AG09319 (cell line): ENCODE data around the gene RTN4RL1.

Source experiments
- DNase-seq: peaks from one replicate; pipeline ENCODE4 v3.0.0-alpha.2; 2010; ENCODE audit warnings: low read depth; ENCODE audit errors: extremely low read depth
- CTCF ChIP-seq: IDR thresholded peaks from 2 replicates; pipeline ENCODE4 v1.5.1; 2011; ENCODE audit warnings: low read depth, mild to moderate bottlenecking, inconsistent platforms, low read length, moderate library complexity

Gene RTN4RL1

DNA sequence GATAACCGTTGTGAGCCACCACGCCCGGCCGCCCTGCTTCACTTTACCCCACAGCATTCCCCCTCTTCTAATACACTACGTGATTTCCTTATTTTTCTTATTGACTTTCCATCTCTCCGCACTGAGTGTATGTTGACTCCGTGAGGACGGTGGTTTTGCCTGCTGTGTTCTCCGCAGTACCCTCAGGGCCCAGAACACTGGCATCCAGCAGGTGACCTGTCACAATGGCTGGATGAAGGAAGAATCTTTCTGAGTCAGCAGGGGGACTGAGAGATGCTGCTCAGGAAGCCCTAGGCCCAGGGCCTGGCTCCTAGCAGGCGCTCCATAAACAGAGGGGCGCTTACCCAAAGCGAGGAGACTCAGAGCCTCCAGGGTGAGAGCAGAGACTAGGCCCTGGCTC is 79.5 kb downstream of the RTN4RL1 start:
- DNase-seq = no peak
- TF ChIP-seq CTCF = no peak

DNA sequence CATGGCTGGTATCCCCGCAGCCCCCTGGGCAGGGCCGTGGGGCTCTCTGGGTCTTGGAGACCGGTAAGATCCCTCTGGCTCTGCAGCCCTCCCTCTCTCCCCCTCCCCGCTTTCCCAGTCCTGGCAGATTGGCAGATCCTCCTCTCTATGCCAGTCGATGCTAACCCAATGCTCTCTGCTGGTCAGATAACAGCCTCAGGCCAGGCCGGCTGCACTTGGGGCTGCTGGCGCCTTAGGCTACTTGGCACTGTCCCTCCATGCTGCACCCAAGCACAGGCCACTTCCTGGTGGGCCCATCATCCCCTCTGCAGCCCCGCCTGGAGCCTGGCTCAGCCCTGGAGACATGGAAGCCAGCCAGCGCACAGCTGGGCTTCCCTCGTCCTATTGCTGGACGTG is 81.7 kb downstream of the RTN4RL1 start:
- DNase-seq = no peak
- no peak for TF ChIP-seq CTCF

DNA sequence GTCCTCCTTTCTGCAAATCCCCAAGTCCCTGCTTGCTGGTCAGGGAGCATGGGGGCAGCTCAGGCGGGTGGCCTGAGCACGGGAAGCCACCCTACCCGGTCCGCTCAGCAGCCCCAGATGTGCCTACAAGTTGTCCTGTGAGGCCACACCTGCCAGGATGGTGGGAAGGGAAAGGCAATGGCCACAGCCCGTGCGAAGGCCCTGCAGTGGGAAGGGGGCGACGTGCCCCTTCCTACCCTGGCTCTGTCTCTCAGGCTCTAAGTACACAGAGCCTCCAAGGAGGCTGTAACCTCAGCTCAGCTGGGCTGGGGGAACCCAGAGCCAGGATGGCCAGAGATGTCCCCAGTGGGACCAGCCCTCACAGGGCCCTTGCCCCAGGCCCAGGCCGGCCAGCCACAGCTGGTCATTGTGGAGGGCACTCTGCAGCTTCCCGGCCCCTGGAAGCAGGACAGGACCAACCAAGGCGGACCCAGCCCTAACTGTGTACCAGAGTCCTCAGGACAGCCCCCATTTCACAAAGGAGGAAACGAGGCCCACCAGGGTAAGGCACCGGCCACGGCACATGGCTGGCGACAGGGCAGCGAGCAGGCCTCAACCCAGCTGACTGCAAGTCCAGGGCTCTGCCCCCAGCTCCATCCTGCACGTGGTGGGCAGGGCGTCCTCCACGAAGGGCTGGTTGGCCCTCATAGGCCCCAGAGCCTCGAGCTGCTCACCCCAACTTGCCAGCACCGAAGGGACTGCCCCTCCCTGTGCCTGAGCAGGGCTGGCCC is 82.3 kb downstream of the RTN4RL1 start:
- TF ChIP-seq CTCF = no peak
- no peak for DNase-seq

GRCh38 chr17:1942066-1942365 is 83.1 kb downstream of the RTN4RL1 start:
- no peak for TF ChIP-seq CTCF
- no peak for DNase-seq

DNA sequence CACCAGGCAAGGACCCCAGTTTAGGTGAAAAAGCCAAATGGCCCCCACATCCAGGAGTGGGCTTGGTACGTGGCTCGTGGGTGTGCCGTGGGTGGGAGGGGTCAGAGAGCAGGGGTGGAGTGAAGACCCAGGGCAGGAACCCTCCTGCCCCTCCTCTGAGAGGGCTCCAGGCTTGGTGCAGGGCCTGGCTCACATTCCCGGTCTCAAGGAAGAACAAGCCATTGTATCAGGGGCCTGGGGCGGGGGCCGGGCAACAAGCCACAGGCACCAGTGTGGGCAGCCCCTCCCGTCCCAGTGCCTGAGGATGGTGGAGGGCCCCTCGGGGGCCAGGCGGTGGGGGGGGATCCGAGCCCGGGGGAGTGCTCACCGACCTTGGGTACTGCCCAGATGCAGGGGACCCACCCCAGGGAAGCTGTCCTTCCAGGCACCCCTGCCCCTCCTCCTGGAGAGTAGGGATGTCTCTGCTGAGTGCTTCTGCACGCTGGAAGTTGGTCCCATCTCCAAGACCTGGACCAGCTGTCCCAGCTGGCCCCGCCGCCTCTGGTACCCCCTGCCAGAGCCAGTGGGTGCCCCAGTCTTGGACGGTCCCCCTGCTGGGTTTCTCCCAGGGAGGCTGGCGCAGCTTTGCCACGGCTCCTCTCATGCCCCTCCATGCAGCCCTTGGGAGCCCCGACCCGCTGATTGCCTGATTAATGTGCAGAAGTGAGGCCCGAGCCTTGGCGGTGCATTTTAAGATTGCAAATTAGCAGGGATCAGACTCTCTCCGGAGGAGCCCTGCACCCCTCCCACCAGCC is 83.7 kb downstream of the RTN4RL1 start:
- no peak for DNase-seq
- TF ChIP-seq CTCF = no peak

- DNase-seq = no peak
- TF ChIP-seq CTCF = no peak
Measured at GRCh38 chr17:1940810-1941185, 84.3 kb downstream of the RTN4RL1 start.

DNA sequence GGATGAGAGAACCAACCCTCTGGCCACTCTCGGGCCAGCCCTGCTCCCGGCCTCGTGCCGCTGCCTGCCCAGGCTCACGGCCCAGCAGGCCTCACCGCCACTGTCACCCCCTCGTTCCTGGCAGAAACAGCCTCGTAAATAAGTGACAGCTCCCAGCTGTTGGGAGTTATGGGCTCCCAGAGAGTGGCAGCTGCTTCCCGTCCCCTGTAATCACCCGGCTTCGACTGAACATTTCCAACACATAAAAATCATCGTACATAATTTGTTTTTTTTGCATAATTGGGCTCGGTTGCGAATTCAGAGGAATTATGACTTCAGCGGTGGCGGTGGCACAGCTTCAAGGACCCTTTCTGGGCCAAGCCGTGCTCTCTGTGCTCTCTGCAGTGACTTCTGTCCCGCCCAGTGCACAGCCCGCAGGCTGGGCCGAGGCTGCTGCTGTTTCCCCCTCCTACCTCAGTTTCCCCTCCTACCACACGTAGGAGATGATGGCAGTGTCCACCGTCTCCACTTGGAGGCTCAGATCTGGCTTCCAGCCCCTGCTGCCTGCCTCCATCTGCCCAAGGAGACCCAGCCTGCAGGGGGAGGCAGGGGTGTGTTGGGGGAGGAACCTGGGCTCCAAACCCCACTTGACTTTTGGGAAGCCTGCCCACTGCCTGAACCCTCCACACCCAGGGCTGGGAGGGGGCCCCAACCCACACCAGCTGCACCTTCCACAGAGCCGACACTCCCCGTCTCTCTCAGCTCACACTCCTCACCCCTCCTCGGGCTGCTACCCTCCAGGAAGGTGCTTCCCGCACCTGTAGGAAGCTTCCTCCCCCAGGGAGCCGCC is 84.9 kb downstream of the RTN4RL1 start:
- no peak for TF ChIP-seq CTCF
- no peak for DNase-seq
